HEK293 (cell line): ENCODE measurements around the gene CNOT4.

Experiments used
- KLF16 ChIP-seq: fragments of 450-650 bp; formaldehyde crosslinking; IDR thresholded peaks from 2 replicates; pipeline ENCODE4 v1.5.1; 2017; ENCODE audit warnings: missing biosample characterization, missing genetic modification characterization
- SCRT2 ChIP-seq: fragments of 450-650 bp; formaldehyde crosslinking; IDR thresholded peaks from 2 replicates; pipeline ENCODE4 v1.5.1; 2016; ENCODE audit warnings: missing biosample characterization, missing genetic modification characterization
- SP2 ChIP-seq: fragments of 450-650 bp; formaldehyde crosslinking; IDR thresholded peaks from 2 replicates; pipeline ENCODE4 v1.5.1; 2016; ENCODE audit warnings: missing biosample characterization, missing genetic modification characterization
- YY1 ChIP-seq: fragments of 450-650 bp; formaldehyde crosslinking; IDR thresholded peaks from 2 replicates; pipeline ENCODE4 v1.5.1; 2018; ENCODE audit warnings: missing biosample characterization, missing genetic modification characterization
- ZNF292 ChIP-seq: fragments of 450-650 bp; formaldehyde crosslinking; IDR thresholded peaks from 2 replicates; pipeline ENCODE4 v1.5.1; 2016; ENCODE audit warnings: low read depth, missing biosample characterization, missing genetic modification characterization, borderline replicate concordance
- ZNF311 ChIP-seq: fragments of 450-650 bp; formaldehyde crosslinking; IDR thresholded peaks from 2 replicates; pipeline ENCODE4 v1.5.1; 2017; ENCODE audit warnings: missing biosample characterization, missing genetic modification characterization, borderline replicate concordance
- TF ChIP-seq, protein P1 (sequence below): sonication (generic); formaldehyde crosslinking; IDR thresholded peaks from 2 replicates; pipeline ENCODE4 v1.8.1; 2022; ENCODE audit warnings: mild to moderate bottlenecking, moderate library complexity, missing genetic modification reagents
- TF ChIP-seq, protein P2 (sequence below): fragments of 450-650 bp; formaldehyde crosslinking; IDR thresholded peaks from 2 replicates; pipeline ENCODE4 v1.5.1; 2016; ENCODE audit warnings: missing biosample characterization, missing genetic modification characterization
- TF ChIP-seq, protein P3 (sequence below): fragments of 450-650 bp; formaldehyde crosslinking; IDR thresholded peaks from 2 replicates; pipeline ENCODE4 v1.5.1; 2016; ENCODE audit warnings: missing biosample characterization, missing genetic modification characterization

- TF ChIP-seq, protein P1, sequence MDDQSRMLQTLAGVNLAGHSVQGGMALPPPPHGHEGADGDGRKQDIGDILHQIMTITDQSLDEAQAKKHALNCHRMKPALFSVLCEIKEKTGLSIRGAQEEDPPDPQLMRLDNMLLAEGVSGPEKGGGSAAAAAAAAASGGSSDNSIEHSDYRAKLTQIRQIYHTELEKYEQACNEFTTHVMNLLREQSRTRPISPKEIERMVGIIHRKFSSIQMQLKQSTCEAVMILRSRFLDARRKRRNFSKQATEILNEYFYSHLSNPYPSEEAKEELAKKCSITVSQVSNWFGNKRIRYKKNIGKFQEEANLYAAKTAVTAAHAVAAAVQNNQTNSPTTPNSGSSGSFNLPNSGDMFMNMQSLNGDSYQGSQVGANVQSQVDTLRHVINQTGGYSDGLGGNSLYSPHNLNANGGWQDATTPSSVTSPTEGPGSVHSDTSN (CRISPR knock-in tag) = no peak
- TF ChIP-seq, protein P2, sequence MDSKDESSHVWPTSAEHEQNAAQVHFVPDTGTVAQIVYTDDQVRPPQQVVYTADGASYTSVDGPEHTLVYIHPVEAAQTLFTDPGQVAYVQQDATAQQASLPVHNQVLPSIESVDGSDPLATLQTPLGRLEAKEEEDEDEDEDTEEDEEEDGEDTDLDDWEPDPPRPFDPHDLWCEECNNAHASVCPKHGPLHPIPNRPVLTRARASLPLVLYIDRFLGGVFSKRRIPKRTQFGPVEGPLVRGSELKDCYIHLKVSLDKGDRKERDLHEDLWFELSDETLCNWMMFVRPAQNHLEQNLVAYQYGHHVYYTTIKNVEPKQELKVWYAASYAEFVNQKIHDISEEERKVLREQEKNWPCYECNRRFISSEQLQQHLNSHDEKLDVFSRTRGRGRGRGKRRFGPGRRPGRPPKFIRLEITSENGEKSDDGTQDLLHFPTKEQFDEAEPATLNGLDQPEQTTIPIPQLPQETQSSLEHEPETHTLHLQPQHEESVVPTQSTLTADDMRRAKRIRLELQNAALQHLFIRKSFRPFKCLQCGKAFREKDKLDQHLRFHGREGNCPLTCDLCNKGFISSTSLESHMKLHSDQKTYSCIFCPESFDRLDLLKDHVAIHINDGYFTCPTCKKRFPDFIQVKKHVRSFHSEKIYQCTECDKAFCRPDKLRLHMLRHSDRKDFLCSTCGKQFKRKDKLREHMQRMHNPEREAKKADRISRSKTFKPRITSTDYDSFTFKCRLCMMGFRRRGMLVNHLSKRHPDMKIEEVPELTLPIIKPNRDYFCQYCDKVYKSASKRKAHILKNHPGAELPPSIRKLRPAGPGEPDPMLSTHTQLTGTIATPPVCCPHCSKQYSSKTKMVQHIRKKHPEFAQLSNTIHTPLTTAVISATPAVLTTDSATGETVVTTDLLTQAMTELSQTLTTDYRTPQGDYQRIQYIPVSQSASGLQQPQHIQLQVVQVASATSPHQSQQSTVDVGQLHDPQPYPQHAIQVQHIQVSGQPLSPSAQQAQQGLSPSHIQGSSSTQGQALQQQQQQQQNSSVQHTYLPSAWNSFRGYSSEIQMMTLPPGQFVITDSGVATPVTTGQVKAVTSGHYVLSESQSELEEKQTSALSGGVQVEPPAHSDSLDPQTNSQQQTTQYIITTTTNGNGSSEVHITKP (tag by site-specific recombination) = no peak
- no peak for TF ChIP-seq SCRT2 (tag by site-specific recombination)
- TF ChIP-seq KLF16 = no peak
- TF ChIP-seq, protein P3, sequence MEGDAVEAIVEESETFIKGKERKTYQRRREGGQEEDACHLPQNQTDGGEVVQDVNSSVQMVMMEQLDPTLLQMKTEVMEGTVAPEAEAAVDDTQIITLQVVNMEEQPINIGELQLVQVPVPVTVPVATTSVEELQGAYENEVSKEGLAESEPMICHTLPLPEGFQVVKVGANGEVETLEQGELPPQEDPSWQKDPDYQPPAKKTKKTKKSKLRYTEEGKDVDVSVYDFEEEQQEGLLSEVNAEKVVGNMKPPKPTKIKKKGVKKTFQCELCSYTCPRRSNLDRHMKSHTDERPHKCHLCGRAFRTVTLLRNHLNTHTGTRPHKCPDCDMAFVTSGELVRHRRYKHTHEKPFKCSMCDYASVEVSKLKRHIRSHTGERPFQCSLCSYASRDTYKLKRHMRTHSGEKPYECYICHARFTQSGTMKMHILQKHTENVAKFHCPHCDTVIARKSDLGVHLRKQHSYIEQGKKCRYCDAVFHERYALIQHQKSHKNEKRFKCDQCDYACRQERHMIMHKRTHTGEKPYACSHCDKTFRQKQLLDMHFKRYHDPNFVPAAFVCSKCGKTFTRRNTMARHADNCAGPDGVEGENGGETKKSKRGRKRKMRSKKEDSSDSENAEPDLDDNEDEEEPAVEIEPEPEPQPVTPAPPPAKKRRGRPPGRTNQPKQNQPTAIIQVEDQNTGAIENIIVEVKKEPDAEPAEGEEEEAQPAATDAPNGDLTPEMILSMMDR (tag by site-specific recombination) = no peak
- TF ChIP-seq YY1 (tag by site-specific recombination) = no peak
- no peak for TF ChIP-seq ZNF292
- no peak for TF ChIP-seq ZNF311 (tag by site-specific recombination)
- no peak for TF ChIP-seq SP2
Observed at GRCh38 chr7:135527025-135527424, 17.1 kb upstream of the CNOT4 start.
